Fibroblast of lung (primary cell): ENCODE data around the gene IL13.

Experiments used
- CTCF ChIP-seq, 2 donors: IDR thresholded peaks in 1 of 2; conservative IDR thresholded peaks in 1 of 2; 1 replicate in 1 of 2; 2 replicates in 1 of 2; pipeline ENCODE4 v1.5.1; 2011 to 2012; ENCODE audit warnings: low read length in 2 of 2, control low read depth in 1 of 2, inconsistent platforms in 1 of 2, low read depth in 1 of 2, mild to moderate bottlenecking in 1 of 2
- EZH2 ChIP-seq: IDR thresholded peaks from 2 replicates; pipeline ENCODE4 v1.5.1; 2012; ENCODE audit warnings: low read length, control low read depth, mild to moderate bottlenecking; ENCODE audit errors: missing control alignments

DNA sequence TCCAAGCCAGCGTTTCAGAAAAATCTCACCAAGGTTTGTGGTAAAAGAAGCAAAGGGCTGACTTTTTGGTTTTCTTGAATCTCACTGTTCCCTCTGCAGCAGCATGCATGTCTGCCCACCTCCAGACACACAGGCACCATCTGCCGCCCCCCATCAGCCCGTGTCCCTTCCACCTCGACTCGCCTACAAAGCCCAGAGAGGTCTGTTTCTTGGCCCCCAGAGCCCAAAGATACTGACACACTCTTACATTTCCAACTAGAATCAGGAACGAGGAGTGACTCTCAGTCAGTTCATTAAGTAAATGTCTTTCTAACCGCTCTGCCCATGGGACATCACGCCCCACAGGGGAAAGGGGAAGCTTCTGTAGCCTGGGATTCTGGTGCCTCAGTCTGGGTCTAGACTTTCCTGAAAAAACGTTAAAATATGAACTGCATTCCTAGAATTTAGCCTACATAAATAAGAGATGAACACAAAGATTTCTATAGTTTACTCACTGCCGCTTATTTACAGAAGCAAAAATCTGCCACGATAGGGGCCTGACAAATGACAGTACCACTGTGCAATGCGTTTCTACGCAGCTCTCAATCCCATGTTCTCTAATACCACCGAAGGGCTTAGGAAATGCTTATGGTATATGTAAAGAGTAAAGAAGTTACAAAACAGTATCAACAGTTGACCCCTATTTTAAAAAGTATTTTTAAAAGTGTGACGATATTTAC lies 19.9 kb downstream of the IL13 start:
- TF ChIP-seq CTCF (conservative IDR thresholded peaks at IDR 0.05 in 1 of 2, IDR thresholded peaks at IDR 0.05 in 1 of 2; ENCODE audit: low read depth in 1 of 2, low read length in 2 of 2) (no peak), EZH2 (no peak)
